Stimulated activated CD8-positive, alpha-beta memory T cell treated with anti-CD3 and anti-CD28 coated beads, Interleukin-2, amount 100 ng/mL, for 48 hours (primary cell): Measurements from ENCODE around the gene SH3TC1.

Experiments used
- DNase-seq, 2 donors: peaks; one replicate each; pipeline ENCODE4 v3.0.0-alpha.2; 2020; ENCODE audit warnings: low read depth in 2 of 2

Gene SH3TC1

DNA sequence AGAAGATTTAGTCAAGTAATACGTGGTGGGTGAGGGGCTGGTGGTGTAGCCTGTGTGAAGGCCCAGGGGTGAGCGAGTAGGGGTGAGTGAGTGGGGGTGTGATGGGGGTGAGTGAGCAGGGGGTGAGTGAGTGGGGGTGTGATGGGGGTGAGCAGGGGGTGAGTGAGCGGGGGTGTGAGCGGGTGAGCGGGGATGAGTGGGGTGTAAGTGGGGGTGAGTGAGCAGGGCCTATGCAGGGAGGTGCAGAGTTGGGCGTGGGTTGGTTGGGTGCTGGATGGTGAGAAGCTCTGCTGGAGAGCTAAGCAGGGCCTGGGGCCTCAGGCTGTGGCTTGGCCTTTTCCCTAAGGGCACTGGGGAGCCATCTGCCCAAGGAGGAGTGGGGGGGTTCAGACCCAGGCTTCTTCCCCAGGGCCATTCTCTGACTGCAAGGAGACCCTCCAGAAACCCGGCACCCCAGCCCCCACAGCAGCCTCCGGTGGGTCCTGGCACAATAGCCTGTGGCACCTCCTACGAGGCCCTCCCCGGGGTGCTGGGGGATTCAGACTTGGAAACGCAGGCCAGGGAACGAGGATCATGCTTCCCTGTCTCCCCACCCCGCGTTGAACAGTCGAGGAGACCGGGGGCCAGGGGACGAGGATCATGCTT is 30.4 kb downstream of the SH3TC1 start:
- no peak for DNase-seq

DNA sequence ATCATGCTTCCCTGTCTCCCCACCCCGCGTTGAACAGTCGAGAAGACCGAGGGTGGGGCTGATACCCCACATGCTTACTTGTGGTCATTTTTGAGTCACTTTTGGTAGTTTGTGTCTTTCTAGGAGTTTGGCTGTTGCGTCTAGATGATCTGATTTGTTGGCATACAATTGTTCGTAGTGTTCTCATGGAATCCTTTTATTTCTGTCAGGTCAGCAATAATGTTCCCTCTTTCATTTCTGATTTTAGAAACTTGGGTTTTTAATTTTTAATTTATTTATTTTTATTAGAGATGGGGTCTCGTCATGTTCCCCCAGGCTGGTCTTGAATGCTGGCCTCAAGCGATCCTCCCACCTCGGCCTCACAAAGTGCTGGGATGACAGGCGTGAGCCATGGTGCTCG is 30.9 kb downstream of the SH3TC1 start:
- no peak for DNase-seq

DNA sequence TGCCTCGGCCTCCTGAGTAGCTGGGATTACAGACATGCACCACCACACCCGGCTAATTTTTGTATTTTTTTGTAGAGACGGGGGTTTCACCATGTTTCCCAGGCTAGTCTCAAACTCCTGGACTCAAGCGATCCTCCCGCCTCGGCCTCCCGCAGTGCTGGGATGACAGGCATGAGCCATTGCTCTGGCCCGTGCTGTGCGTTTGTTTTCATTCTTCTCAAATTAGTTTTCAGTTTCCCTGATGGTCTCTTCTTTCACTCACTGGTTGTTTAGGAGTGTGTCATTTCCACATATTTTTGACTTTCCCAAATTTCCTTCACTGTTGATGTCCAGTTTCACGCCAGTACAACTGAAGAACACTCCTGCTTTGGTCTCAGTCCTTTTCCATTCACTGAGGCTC is 31.8 kb downstream of the SH3TC1 start:
- no peak for DNase-seq

DNA sequence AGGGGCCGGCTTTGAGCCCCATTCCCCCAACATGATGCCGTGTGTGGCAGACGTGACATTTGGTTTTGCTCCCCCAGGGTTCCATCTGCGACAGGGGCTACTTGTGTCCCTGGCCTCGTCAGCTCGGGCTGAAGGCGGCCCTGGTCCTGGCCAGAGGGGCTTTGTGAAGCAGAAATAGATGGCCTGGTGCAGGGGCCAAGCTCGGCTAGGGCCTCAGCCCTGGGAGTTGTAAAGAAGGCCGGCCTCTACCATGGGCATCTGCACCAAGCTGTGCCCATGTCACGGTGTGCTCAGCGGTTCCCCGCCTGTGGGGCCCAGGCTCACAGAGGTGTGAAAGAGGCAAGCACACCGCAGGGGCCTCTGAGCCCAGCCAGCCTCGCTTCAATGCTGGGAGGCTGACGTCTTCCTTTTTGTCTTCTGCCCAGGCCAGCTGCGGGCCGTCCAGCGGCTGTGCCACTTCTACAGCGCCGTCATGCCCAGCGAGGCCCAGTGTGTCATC is 32.5 kb downstream of the SH3TC1 start:
- no peak for DNase-seq

DNA sequence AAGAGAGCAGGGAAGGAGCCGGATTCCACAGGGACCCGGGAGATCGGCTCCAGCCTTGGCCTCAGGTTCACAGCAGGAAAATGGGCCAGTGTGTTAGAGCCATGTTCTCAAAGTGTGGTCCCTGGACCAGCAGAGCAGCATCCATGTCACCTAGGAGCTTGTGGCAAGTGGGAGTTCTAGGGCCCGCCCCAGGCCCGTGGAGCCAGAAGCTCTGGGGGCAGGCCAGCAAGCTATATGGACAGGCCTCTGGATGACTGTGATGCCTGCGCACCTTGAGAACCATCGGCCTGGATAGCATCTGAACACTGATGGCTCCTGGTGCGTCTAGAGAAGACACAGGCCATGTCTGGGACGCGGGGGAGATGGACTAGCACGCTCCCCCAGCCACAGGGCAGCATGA is 33.7 kb downstream of the SH3TC1 start:
- DNase-seq, result no peak

DNA sequence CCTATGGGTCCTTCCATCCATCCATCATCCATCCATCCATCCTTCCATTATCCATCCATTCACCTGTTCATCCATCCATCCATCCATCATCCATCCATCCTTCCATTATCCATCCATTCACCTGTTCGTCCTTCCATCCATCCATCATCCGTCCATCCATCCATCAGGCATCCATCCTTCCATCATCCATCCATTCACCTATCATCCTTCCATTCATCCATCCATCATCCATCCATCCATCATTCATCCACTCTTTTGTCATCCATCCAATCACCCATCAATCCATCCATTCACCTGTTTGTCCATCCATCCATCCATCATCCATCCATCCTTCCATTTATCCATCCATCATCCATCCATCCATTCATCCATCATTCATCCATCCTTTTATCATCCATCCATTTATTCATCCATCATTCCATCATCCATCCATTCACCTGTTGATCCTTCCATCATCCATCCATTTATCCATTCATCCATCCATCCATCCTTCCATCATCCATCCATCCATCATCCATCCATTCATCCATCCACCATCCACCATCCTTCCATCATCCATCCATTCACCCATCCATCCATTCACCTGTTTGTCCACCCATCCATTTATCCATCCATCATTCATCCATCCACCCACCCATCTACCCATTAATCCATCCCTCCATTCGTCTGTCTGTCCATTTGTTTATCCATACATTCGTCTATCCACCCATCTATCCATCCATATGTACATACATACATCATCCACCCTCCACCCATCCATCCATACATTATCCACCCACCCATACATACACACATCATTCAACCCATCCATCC is 34.8 kb downstream of the SH3TC1 start:
- no peak for DNase-seq

DNA sequence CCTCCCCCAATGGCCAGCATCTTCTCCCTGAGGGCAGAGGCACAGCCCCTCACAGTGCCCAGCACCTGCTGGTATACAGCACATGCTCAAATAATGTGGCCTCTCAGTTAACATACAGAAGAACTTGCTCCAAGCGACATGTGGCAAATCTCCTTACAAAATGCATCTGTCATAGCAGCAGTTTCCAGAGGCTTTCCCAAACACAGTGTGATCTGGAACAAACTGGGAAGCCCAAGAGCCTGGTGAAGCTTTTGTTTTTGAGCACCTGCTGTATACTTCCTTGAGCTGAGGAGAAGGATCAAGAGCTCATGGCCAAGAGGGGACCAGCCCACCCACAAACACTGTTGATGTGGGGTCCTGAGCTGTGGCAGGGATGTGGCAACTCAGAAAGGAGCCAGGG is 35.6 kb downstream of the SH3TC1 start:
- DNase-seq, result no peak

DNA sequence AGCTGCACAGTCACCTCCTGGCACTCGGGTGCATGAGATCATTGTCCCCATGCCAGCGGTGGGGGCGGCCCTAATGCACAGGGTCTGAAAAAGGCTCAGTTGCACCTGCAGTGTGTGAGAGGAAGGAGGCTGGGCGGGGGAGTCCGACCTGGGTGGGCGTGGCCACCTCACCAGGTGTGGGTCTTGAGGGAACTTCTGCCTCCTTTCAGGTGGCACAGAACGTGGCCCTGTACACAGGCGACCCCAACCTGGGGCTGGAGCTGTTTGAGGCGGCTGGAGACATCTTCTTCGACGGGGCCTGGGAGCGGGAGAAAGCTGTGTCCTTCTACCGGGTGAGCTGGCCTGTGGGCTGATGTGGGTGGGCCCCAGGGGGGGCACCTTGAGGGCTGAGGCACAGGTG is 36.1 kb downstream of the SH3TC1 start:
- no peak for DNase-seq

DNA sequence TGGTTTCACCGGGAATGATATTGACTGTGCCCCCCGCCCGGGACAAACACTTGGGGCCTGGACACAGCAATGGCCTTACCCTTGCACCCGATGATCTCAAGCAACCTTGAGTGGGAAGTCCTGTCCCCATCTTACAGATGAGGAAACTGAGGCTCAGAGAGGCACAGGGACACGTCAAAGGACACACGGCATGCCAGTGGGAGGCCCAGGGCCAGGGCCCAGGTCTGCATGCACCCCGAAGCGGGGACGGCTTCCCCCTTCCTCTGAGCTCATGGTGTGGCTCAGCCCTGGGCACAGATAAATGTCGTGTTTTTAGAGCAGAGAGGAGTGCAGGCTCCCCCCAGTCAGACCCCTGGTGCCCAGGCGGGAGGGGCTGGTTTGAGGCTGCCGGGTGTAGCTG is 36.6 kb downstream of the SH3TC1 start:
- no peak for DNase-seq

DNA sequence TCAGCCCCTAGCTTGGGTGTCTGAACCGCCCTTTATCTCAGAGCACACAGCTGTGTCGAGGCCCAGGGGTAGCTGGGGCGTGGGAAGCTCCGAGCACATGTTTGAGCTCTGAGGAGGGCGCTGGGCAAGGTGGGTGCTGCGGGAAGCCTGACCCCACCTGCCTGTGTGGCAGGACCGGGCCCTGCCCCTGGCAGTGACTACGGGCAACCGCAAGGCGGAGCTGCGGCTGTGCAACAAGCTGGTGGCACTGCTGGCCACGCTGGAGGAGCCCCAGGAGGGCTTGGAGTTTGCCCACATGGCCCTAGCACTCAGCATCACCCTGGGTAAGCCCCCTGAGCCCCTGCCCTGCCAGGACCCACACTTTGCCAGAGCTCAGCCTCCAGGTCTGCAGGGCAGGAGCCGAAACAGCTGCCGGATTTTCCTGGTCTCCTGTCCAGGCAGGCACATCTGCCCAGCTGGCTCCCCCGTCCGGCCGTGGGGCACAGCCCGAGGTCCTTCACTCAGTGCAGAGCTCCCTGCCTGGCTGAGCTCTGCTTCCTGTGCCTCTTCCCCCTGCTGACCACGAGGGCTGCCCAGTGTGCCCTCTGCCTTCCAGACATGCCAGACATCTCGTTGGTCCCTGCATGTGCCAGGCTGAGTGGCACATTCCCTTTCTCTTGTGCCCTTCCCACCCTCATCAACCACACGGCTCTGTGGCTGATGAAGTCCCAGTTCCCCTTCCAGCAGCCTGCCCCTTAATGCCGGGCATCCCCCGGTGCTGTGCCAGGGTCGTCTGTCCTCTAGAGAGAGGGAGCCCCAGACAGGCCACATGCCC is 37.2 kb downstream of the SH3TC1 start:
- no peak for DNase-seq

DNA sequence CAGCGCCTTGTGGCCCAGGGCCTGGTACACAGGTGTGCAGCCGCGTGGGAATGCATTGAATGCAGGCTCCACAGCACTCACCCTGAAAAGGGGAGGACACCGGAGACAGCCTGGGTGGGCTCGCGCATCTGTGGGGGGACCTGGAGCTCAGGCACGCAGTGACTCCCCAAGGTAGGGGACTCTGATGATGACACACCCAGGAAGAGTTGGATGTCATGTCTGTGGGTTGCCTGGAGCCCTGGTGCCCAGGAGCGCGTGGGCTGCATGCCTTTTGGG is 37.8 kb downstream of the SH3TC1 start:
- DNase-seq, result no peak

DNA sequence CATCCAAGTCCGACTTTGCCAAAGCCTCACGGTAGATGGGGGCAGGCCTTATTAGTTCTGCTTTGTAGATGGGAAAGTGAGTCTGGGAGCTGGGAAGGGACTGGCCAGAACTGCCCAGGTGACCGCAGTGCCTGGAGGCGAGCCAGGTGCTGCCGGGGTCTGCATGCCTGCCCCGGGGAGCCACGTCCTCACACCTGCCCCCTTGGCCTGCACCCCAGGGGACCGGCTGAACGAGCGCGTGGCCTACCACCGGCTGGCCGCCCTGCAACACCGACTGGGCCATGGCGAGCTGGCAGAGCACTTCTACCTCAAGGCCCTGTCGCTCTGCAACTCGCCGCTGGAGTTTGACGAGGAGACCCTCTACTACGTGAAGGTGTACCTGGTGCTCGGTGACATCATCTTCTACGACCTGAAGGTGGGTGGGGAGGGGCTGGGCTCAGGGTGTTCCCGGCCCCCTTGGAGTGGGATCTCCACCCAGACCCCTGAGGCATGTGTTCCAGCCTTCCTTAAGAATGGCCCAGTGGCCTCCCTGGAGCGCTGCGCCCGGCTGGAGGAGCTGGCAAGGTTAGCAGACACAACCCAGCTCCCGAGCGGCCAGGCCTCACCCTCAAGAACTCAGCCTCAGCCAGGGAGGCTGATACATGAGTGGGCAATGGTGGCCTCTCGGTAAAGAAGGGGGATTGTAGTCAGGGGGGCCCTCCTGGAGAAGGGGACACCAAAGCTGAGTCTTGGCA is 38.3 kb downstream of the SH3TC1 start:
- DNase-seq, result no peak

DNA sequence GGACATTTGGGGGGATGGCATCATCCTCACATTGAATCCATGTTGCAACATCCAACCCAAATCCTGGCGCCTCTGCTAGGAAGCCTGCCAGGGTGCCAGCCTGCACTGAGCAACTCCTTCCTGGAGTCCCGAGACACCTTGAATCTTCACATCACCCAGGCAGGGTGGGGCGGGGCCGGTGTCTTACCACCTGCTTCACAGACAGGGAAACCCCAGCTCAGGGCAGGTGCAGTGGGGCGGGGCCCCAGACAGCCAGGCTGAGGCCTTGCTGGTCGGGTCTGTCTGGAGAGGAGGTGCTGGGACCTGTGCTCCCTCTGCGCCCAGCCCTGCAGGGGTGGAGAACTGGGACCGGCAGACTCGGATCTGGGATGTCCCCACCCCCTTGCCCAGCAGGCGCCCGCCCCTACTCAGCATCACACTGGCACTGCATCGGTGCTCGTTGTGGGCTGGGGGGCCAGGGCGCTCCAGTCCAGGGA is 39.0 kb downstream of the SH3TC1 start:
- DNase-seq, result no peak

DNA sequence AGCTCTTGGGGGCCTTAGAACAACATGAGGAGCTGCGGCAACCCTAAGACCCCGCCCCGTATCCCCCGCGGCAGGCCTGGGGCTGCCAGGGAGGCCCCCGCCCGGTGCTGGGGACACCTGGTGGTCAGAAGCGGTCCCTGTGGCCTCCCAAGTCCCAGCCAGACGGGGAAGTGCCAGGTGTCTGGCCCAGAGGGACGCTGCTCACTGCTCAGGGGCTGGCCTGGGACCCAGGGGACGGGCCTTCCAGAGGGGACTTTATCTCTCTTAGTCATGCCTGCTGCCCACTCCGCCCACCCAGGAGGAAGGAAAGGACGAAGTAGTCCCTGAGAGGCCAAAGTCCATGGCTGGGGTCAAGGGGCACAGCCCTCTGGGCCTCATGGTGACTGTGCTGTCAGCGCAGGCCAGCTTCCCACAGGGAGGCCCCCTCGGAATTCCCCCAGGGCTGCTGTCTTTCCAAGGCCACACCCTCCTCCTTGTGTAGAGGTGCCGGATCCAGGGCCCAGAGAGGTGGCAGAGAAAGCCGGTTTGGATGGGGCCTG is 39.5 kb downstream of the SH3TC1 start:
- DNase-seq, result no peak

DNA sequence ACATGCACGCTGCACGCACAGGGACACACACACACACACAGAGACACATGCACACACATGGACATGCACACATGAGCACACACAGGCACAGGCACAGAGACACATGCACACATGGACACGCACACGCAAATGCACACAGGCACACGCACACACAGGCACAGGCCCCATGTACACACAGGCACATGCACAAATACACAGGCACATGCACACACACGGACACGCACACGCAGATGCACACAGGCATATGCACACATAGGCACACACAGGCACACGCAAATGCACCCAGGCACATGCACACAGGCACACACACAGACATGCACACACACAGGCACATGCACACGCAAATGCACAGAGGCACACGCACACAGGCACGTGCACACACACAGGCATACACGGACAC is 40.1 kb downstream of the SH3TC1 start:
- DNase-seq, result no peak

DNA sequence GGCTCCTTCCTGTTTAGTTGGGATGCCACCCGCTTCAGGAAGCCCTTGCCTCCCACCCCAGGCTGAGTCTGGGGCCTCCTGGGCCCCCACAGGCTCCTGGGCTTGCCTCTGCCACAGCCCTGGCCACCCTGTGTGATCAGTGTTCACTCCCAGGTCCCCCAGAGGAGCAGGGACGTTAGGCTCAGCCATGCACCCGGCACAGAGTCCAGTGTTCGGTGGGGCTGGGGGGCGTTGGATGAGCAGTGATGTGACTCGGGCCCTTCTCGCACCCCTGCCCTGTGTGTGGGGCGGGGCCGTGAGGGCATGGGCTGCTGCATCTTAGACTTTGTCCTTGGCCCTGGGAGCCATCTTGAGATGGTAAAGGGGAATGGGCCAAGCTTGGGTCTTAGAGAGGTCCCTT is 40.6 kb downstream of the SH3TC1 start:
- DNase-seq, result no peak

DNA sequence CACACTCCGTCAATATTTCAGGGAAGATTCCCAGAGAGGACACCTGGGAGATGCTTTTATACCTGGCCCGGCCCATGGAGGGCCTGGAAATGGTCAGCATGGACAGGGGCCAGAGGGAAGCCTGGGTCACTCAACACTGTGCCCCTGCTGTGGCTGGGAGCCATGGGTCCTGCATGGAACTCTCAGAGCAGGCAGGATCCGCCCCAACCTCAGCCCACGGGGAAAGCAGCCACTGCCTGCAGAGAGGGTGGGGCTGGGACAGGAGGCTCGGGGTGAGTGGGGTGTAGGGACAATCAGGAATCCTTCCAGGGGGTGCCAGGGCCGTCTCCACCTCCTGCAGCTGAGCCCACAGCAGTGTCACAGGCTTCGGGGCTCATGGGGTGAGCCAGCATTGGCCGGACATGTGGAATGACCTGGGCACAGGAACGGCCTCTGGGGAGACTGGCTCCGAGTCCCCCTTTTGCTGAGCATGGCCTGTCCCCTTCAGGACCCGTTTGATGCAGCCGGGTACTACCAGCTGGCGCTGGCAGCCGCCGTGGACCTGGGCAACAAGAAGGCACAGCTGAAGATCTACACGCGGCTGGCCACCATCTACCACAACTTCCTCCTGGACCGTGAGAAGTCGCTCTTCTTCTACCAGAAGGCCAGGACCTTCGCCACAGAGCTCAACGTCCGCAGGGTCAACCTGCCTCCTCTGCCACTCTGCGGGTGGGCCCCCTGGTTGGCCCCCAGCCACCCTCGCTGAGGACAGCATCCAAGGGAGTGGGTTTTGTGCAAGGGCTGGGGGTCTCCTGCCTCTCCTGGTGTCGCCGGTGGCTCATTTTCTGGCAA is 41.3 kb downstream of the SH3TC1 start:
- no peak for DNase-seq

DNA sequence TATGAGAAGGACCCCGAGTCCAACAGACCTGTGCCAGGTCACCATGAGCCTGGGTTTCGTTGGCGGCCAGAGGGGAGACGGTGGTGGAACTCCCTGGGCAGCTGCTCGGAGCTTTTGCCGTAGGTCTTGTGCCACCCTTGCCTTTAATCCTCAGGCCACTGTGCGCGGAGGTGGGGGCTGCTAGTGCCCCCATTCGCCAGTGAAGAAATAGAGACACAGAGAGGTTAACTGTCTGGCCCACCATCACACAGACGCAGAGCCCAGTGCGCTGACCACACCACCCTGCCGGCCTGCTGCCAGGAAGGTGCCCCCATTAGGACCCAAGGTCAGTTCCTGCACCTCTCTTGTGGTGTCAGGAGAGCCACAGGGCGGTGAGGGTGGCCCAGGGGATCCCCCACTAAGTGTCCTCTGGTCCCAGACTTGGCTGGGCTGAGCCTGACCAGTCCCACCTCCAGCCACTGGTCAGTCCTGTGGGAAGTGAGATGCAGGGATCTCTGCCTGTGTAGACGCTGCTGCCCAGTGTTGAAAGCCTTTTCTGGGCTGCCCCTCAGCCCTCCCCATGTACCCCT is 42.2 kb downstream of the SH3TC1 start:
- no peak for DNase-seq

DNA sequence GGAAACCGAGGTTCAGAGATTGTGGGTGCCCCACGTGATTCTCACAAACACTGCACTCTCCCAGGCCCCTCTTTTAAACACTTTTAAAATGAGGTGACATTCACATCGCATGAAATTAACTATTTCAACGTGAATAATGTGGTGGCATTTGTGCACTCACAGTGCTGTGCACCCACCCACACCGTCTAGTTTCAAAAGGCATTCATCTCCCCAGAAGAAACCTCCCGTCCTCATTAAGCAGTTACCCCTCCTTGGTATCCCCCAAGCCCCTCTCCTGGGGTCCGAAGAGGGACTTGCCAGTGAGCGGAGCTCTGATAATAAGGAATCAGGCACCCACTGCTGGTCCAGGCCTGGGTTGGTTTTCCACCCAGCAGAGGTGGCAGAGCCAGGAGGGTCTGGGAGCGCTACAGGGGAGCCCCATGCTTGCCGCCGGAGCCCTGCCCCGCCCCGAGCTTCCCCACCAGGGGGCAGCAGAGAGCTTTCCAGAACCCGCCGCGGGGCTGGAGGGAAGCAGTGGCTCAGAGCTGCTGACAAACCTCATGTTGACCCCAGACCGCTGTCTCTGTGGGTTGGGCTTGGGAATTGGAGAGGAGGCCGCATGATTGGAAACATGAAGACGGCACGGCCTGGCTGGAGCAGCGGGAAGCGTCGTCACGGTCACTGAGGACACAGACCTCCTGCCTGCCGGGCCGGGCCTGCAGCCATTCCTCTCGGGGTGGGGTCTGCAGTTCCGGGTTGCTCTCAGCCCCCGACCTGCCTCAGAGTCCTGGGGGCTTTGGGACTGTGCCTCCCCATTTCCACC is 43.0 kb downstream of the SH3TC1 start:
- DNase-seq, result peak; percentile 80
